ENCODE results near the gene ACOT9.
"Not testable (repeated sequence)": the region's sequence is repeated elsewhere in the genome, so short reads cannot be mapped to it uniquely, and the experiment has no call there.

Gene ACOT9

GRCh38 chrX:23692166-23692565 is 50.9 kb downstream of the ACOT9 start:
- FAIRE-seq: no peak

- not testable (repeated sequence) for FAIRE-seq
These were observed 66.6 kb downstream of the ACOT9 start for GRCh38 chrX:23676486-23676885.

- FAIRE-seq: no peak
These were observed 70.0 kb downstream of the ACOT9 start for GRCh38 chrX:23673108-23673507.

GRCh38 chrX:23670528-23670927 is 72.5 kb downstream of the ACOT9 start:
- FAIRE-seq: no peak

- FAIRE-seq: no peak
These were observed 74.7 kb downstream of the ACOT9 start for GRCh38 chrX:23668335-23668734.

- FAIRE-seq: peak; percentile 16
These were observed 75.6 kb downstream of the ACOT9 start, which contains the start of gene PRDX4 for GRCh38 chrX:23667239-23668177. TSS of gene PRDX4 (plus strand) at chrX:23667493. CDS start at chrX:23667571, 78 bp downstream.

GRCh38 chrX:23666282-23666681 is 76.8 kb downstream of the ACOT9 start:
- no peak for FAIRE-seq

- no peak for FAIRE-seq
These were observed 78.6 kb downstream of the ACOT9 start for GRCh38 chrX:23664496-23664895.

- no peak for FAIRE-seq
These were observed 80.2 kb downstream of the ACOT9 start for GRCh38 chrX:23662853-23663252.

- peak; percentile 30 for FAIRE-seq
These were observed 80.9 kb downstream of the ACOT9 start for GRCh38 chrX:23662187-23662586.

- FAIRE-seq: no peak
These were observed 81.4 kb downstream of the ACOT9 start for GRCh38 chrX:23661671-23662070.

- no peak for FAIRE-seq
These were observed 82.3 kb downstream of the ACOT9 start for GRCh38 chrX:23660766-23661132.

GRCh38 chrX:23660083-23660765 is 82.9 kb downstream of the ACOT9 start:
- FAIRE-seq: not testable (repeated sequence)

- no peak for FAIRE-seq
These were observed 83.7 kb downstream of the ACOT9 start for GRCh38 chrX:23659339-23659738.

- FAIRE-seq: no peak
These were observed 86.4 kb downstream of the ACOT9 start for GRCh38 chrX:23656684-23657083.

- no peak for FAIRE-seq
These were observed 87.0 kb downstream of the ACOT9 start for GRCh38 chrX:23656091-23656490.
